ENCODE measurements around the gene MBD4.
"Not testable (repeated sequence)": the region's sequence is repeated elsewhere in the genome, so short reads cannot be mapped to it uniquely, and the experiment has no call there.

DNA sequence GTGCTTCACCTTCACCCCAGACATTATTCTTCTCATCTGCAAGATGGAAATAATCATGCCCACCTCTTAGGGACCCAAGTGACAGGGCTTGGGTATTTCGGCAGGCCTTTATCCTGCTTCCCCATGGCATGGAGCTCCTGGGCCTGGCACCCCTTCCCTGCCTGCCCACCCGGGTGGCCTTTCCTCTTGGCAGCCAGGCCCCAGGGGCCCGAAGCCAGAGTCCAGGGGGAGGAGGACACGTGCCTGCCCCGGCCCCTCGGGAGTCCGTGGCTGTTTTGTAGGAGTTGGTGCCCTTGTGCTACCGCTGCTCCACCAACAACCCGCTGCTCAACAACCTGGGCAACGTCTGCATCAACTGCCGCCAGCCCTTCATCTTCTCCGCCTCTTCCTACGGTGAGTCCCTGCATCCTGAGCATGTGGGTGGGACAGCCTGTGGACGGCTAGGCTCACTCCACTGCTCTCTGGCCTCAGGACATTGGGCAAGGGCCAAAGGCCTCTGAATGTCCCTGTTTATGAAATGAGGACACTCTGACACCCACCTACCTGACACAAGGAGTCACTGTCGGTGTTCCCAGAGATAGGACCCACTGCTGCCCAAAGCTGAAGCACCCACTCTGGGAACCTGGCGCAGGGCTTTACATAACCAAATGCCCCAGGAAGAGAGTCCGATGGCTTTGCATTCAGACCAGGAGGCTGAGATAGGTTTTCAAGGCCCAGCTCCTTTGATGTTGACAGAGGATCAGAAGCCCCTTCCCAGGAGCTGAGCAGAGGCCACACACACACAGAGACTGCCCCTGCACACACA, 45.8 kb downstream of the MBD4 start:
- TF ChIP-seq, protein P1, sequence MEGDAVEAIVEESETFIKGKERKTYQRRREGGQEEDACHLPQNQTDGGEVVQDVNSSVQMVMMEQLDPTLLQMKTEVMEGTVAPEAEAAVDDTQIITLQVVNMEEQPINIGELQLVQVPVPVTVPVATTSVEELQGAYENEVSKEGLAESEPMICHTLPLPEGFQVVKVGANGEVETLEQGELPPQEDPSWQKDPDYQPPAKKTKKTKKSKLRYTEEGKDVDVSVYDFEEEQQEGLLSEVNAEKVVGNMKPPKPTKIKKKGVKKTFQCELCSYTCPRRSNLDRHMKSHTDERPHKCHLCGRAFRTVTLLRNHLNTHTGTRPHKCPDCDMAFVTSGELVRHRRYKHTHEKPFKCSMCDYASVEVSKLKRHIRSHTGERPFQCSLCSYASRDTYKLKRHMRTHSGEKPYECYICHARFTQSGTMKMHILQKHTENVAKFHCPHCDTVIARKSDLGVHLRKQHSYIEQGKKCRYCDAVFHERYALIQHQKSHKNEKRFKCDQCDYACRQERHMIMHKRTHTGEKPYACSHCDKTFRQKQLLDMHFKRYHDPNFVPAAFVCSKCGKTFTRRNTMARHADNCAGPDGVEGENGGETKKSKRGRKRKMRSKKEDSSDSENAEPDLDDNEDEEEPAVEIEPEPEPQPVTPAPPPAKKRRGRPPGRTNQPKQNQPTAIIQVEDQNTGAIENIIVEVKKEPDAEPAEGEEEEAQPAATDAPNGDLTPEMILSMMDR (IDR thresholded peaks at IDR 0.05) = not testable (repeated sequence)
- not testable (repeated sequence) for TF ChIP-seq POLR2AphosphoS5 (IDR thresholded peaks at IDR 0.05)

Measured in prostate gland (tissue), 2 donors.